GM18868 (cell line): ENCODE data around the gene MFAP3L.
"Not testable (repeated sequence)": the region's sequence is repeated elsewhere in the genome, so short reads cannot be mapped to it uniquely, and the experiment has no call there.

Experiments used
- ATAC-seq: cut with Tn5 transposase; IDR thresholded peaks from one replicate; pipeline ENCODE4 v1.9.1; 2021; ENCODE audit warnings: mild to moderate bottlenecking, moderate library complexity; ENCODE audit not compliant: unreplicated experiment

MFAP3L gene

DNA sequence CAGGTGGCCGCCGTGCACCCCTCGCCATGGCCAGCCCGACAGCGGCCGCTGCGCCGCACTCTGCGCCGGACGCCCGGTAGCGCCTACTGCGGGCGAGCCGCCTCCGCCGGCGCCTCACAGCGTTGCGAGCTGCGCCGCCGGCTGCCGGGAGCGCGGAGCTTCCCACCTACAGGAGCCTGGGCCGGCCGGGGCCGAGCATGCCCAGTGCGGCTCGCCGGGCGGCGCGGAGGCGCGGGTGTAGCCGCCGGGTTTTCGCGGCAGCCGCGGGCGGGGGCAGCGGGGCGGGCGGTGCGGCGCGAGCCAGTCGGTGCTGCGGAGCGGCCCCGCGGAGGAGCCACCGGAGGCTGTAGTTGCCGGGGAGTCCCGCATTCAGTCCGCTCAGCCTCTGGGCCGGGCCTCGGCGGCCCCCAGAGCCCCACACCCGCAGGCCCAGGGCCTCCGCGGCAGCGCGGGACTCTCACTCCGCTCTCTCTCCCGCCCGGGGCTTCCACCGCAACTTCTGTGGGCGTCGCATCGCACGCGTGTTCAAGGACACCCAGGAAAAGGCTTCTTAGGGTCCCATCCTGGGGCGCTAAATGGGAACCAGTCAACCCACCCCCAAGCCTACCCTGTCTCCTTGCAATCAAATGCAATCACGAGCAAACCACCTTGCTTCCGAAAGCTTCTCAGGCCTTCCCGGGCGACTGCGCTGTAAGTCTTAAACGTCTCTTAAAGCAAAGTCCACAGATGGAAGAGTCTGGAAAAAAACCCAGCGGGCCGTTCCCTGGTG is at the start of gene MFAP3L:
Gene MFAP3L, minus strand, starts transcription at position 143 of the 769 bp plus-strand sequence. CDS start 20,518 bp downstream, outside the sequence.
- peak; percentile 84 for ATAC-seq

DNA sequence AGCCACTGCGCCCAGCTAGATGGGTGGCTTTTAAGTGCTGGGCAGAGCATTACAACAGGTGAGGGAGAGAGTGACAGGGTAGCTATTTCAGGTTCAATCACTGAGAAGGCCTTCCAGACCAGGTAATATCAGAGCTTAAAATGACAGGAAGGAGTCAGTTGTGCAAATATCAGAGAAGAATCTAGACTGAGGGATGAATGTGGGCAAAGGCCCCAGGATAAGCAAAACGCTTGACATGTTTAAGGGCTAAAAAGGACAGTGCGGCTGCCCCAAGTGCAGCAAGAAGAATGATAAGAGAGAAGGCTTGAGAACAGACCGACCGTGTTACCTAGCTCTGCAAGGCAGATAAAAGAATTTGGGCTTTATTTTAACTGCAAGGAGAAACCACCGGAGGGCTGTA is 45.0 kb upstream of the MFAP3L start:
- no peak for ATAC-seq

DNA sequence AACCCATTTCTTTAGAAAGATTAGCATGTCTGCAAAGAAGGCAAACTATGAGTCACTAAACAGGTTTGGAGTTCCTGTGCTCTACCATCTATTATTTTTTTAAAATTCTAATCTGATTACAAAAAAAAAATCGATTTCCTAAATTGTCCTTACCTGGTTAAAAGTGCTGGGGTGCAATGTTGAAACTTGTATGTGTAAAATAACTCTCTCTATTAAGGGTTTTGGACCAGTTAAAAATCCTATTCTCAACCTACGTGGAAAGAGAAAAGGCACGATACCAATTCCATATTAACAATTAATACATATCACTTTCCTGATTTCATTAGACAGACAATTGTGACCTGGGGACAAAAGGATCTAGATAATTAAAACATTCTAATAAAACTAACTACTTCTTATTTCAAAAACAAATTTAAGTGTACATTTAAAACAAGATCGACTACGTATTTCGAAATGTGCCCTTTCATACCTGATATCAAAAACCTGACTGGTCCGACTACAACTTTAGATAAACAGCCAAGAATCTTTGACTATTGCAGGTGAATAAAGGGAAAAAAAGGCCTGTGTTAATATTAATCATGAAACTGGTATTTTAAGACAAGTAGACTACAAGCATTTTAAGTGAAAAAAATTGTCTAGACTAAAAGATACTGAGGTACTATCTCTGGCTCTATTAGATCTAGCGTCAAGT is 42.4 kb upstream of the MFAP3L start:
- no peak for ATAC-seq

DNA sequence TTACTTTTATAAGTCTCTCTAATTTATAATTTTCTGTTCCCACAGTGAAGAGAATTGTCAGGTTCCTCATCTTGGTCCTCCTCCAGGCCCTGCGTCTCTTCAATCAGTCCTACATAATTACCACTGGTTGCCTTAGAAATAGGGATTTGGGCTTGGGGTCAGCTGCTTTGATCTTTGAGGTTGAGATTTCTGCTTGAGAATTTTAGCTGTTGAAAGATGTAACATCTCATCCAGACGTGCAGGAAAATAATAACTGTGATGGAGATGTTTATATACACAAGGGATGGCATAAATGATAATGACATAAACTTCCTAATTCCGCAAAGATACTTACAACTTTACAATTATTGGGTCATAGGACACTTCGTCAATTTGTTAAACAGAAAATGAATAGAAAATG is 33.2 kb upstream of the MFAP3L start:
- ATAC-seq: no peak

DNA sequence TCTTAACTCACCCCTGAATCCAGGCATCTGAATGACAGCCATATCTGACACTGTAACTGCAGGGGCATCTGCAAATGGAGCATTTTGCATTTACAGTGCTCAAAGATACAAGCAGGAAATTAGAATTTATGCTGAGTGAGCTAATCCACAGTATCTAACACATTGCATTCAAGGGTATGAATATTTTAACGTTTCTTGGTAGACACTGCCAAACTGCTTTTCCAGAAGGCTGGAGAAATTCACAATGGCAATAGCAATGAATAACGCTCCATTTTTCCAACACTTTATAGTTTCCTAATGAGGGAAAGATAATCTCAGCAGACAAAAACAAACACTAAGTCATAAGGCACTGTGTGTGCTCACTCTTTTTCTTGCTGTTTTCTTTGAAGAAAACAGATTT is 32.6 kb upstream of the MFAP3L start:
- no peak for ATAC-seq

DNA sequence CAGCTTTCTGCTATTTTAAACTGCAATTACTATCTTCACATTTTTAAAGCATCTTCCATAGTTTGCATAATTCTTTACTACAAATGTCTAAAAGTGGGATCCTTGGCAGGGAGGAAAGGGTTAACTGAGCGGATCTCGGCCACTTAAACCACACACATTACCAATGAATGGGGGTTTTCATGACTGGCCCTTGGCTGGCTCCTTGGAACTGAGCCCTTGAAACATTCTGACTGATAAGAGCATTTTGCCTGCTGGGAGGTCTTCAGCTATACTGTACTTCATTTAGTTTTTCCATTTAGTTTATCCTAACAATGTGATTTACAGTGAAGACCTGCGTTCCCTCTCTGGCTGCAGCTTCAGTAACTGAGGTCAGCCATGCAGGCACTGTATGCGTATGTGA is 31.7 kb upstream of the MFAP3L start:
- ATAC-seq: no peak

DNA sequence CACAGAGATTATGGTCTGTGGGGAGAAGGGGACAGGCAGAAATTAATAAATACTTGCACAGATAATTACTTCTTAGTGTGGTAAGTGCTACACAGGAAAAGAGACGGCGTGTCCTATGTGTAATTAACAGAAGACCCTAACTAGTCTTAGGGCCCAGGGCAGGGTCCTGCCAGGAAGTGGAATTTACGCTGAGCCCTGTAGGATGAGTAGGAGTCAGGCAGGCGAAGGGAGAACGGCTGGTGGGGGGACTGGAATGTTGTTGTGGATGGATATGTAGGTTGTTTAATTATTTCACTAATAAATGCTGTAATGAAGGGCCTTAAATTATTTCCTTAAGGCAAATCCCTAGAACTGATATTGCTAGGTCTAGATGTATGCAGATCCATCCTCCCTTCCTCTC is 26.7 kb upstream of the MFAP3L start:
- ATAC-seq: no peak

DNA sequence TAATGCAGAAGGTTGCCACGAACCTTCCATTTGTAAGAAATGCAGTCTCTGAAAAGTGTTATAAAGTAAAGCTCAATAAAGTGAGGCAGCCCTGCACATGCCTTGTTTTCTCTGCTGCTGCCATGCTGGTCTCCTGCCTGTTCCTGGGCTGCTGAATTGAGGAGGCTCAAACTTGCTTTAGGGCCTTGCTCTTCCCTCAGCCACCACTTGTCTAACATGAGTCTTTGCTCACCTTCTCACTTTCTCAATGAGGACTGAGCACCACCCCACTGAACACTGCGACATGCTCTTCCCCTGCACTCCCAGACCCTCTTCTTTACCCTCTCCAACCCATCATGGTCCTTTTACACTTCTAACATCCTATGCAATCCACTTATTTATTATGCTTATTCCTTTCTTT is 25.2 kb upstream of the MFAP3L start:
- no peak for ATAC-seq

DNA sequence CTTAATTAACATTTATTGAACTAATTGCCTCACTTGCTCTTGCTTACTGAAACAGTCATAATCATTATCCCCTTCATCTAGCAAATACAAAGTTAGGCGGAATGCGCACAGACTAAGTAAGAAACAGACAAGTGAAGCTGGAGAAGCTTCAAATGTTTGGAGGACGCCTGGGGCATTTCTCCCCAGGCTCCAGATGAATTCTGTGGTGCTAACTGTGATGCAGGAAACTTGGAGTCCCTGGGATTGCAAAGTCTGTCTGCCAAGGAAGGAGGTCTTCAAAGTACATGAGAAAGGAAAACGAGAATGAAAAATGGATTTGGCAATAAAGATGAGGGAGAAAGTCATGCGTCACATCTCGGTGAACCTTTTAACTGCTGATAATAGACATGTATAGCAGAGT is 23.6 kb upstream of the MFAP3L start:
- ATAC-seq: no peak

DNA sequence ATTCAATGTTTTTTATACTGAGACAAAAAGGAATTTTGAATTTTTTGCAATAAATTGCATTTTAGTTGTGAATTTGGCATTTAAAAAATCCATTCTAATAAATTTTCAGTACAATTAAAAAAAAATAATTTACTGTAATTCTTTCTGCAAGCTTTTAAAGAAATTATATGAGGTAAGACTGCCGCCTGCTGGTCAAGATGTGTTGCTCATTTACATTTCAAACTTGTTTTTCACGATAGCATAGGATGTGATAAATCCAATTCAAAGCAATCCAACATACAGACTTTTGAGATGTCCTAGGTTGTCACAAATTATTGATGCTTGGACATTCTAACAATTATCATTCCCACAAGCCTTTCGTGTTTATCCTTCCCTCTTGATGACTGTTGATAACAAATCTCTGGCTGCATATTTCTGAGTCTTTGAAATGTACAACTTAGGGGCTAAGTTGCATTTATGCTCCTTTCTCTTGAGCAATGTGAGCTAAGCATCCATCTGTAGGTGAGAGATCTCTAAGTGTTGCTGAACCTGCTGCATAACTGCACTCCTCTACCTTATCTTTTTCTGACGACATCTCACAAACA is 21.7 kb upstream of the MFAP3L start:
- peak; percentile 48 for ATAC-seq

DNA sequence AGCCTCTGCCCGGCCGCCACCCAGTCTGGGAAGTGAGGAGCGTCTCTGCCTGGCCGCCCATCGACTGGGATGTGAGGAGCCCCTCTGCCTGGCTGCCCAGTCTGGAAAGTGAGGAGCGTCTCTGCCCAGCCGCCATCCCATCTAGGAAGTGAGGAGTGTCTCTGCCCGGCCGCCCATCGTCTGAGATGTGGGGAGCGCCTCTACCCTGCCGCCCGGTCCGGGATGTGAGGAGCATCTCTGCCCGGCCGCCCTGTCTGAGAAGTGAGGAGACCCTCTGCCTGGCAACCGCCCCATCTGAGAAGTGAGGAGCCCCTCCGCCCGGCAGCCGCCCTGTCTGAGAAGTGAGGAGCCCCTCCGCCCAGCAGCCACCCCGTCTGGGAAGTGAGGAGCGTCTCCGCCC is 20.0 kb upstream of the MFAP3L start:
- ATAC-seq: not testable (repeated sequence)

DNA sequence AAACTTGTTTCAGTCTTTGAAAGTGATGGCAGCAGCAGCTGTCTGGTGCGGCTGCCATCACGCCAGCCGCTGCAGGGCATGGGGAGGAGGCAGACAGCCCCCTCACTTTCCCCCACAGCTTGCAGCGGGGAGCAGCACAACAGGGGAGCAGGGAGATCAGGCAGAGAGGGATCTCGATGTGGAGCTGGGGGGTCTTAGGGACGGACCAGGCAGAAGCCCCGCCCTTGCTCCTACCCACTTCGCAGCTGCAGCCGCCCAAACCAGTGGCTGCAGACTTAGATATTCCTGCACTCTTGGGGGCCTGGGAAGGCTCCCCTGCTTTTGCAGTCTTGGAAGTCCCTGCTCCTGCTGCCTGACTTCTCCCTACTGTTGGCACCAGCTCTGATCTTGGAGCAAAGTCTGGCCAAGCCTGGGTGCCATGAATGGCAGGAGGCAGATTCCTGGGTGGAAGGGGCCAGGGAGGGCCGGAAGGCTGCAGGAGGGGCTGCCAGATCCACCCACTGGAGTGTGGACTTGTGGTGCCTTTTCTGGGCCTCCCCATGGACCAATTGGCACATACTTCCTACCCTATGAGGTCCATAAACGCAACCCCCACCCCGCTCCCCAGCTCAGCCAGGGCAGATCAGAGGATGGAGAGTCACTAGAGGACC is 14.0 kb upstream of the MFAP3L start:
- no peak for ATAC-seq

DNA sequence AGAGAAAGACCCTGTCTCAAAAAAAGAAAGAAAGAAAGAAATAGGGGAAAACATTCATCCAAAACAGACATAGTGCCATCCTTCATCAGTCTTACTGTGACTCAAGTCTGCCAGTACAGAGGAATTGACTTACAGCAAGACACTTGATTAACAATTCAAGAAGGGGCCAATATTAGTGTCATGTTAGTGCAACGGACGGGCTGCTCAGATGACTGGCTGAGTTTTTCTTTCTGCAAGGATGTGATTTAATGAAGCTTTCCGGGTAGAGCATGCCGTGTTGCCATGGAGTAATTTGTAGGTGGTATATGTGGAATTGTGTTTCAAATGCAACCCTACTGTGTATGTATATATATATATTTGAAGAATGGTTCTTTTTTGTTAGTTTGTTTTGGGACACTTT is 12.6 kb upstream of the MFAP3L start:
- no peak for ATAC-seq

DNA sequence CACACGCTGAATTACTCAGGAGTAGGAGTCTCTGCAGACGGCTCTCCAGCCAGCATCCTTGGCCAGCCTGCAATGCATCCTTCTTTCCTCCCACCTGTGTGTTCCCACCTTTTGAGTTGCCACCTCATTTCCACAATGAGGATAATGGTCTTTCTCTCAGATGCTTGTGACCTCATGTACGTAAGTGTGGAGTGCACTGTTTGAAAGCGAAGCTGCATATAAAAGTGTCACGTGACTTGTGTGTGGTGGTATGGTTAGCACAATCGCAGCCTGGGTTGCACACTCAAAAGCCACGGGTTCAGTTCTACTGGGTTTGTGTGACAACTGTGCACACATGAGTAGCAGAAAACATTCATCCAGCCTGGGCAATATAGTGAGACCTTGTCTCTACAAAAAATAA is 12.0 kb upstream of the MFAP3L start:
- no peak for ATAC-seq

DNA sequence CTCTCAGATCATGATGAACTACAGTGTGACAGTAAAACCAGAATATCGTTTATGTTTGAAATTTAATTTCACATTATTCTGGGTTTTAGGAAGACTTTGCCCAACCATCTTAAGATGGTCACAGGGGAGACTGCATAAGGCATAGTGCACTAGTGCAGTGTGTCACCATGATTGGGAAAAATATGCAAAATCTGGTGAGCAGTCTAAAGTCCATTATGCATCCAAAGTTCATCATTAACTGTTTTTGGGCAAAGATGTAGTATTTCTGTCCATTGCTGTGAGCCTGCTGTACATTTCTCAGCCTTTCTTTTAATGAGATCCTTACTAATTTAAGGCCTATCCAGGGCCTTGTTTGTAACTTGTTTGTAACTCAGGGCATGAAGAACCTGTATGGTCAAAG is 11.3 kb upstream of the MFAP3L start:
- ATAC-seq: no peak

DNA sequence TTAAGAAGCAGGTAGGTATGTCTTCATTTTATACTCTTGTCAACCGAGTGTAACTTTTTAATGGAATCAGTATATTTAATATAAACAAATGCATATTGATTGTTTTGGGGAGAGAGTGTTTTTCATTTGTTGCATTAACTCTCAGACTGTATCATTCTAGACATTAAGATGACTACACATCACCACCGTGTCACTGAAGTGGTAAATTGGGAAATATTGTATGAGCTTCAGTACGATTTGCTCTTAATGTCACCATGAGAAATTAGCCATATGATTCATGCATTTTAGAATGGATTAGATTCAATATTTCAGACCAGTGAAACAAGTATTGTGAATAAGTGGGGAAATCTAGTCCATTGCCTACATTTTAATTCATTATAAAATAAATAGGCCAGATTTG is 9.7 kb upstream of the MFAP3L start:
- ATAC-seq: no peak

DNA sequence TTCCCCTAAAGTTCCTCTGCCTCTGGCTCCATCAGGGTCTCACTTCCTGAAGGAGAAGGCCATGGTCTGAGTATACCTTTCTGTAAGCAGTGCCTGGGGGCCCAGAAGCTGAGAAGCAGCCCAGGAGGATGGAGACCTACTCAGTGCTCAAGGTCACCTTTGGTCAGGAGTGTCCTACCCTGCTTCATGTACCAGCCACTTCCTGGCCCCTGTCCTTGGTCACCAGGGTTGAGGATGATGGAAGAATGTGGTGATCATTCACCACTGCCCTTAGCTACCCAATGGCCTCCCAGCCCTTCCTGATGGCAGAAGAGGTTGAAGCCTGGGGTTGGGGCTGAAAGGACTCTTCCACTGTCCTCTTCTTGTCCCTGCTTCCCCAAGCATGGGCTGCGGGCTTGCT is 9.0 kb upstream of the MFAP3L start:
- no peak for ATAC-seq

DNA sequence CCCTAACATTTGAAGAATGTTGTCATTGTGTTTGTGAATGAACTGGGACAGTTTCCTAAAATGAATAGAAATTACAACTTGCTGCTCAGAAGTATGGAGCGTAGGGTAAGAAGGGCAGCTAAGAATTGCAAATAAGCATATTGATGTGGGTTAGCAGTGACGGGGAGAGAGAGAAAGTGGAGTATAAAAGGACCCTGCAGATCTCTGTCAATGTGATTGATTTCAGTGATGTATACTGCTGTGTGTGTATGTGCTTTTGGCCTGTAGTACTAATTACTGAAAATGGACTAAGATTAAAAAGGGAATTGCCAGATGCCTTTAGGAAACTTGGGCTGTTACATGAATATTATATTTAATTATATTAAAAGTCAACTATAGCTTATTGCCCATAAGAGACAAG is 7.8 kb upstream of the MFAP3L start:
- ATAC-seq: no peak

DNA sequence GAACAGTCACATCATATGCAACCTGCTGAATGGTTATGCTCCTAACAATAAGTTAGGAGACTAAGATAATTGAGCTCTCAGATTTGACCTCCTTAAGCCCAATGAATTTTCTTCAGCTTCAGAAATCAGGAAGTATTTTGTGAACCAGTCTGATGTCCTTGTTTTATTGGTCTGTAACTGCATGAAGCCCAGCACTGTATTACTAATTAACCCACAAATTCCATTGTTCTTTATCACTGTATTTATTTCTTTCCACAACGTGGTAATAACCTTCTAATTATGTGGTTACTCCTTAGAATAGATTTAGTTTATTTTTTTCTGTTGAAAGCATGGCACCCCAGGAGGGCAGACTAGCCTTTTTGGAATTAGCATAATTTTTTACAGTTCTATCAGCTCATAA is 3.9 kb upstream of the MFAP3L start:
- no peak for ATAC-seq

DNA sequence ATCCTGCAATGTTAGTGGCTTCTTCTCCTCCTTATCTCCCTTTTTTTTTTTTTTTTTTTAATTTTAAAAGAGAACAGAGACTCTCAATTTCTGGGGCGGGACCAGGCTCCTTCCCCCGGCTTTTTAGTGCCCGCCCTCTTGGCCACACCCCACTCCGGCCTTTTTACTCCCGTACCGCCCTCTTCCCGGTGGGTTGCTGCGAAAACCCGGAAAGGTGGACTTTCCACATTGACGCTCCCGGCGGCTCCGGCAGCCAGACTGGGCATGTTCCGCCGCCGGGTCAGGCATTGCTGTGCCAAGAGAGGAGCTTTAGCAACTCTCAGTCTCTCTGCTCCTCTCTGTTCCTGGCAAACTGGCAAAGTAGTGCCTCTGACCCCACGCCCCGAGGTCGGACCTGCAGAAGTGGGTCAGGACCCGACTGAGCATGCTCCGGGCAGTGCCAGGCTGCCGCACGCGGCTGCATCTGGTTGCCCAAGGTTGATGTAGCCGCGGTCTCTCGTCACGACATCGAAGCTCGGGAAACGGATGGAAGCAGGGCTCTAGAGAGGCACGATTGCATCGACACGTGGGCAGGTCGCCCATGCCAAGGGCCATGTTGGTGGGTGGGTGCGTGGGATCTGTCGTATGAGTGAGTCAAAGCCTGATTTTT is 1.1 kb upstream of the MFAP3L start:
- peak; percentile 65 for ATAC-seq

DNA sequence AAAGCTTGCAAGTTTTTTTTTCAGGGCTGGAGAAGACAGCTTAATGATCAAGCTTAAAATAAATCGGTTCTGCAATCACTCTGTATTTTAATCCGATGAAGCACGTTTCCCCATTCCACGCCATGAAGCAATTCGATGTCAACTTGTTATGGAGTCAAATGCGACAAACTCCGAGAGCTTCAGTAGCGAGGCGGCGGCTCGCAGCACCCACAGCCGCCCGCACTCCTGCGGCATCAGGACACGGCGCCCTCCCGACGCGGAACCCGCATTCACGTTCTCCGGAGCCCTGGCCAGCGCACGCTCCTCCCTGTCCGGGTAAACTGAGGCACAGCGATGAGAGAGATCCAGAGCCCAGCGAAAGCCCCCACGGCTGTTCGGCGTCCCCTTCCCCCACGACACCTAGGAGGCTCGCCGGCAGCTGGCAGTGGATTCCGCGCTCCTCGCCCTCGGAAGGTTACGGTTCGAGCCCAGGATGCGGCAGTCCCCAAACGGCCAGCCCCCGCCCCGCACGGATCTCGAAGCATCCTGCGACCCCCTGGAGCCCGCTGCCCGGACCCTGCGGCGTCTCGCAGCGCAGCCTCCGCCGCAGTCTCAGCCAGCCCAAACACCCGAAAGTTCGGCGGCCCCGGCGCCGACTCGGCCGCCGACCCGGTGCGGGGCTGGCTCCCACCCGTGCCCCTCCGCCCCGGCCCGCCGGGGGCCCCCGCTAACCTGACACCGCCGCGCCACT is 507 bp downstream of the MFAP3L start:
- ATAC-seq: no peak
